Measurements from ENCODE around the gene SCGB1C2. TPM values are rescaled to one million over a fixed set of nuclear protein-coding genes. Genes with fewer than 3 reads are reported as not detected.

SCGB1C2 gene
- total RNA-seq, 1 donor: not detected

DNA sequence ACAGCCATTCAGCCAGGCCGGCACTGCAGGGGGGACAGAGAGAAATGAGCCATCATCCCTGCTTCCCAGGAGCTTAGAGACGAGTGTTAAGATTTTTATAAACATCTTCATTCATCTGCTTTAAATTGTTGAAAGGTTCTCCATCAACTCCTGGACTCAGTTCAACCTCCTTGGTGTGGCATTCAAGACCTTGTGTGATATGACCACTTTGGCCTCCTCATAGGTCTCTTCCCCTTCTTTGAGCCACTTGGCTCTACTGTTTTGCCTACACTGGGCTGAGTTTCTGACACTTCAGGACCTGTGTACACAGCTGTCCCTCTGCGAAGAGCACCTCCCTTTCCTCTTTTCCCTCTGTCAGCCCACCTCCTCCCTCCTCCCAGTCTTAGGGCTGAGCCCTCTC, 39.8 kb downstream of the SCGB1C2 start:
- Histone ChIP-seq H3K4me3 (ENCODE audit: low read length) (no peak overlapping the region), H3K9me3 (ENCODE audit: low read depth, low read length) (no peaks in the 10 kb centered on the region), H3K27me3 (ENCODE audit: insufficient read depth, low read length) (peaks cover 9% of the 10 kb centered on the region), H3K4me1 (ENCODE audit: insufficient read depth, low read length) (peaks cover 7% of the 10 kb centered on the region)

DNA sequence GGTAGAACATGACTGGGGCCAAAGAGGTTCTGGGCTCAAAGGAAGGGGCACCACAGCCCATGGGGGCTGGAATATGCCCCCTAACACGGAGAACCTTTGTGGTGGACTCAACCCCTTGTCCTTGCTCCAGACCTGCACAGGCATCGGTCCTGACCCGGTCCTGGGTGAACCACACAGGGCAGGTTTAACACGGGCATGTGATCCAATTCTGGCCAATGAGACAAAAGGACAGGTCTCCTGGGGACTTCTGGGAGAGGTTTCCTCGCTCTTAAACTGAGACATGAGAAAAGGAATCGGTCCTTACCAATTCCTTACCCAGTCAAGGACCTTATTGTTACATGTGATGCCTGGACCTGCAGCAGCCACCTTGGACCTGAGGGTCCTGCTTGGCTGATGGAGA, 40.4 kb downstream of the SCGB1C2 start:
- peaks cover 7% of the 10 kb centered on the region for H3K4me1 ChIP-seq (ENCODE audit: insufficient read depth, low read length)
- no peaks in the 10 kb centered on the region for H3K9me3 ChIP-seq (ENCODE audit: low read depth, low read length)
- peaks cover 11% of the 10 kb centered on the region for H3K27me3 ChIP-seq (ENCODE audit: insufficient read depth, low read length)
- H3K4me3 ChIP-seq (ENCODE audit: low read length): no peak overlapping the region

DNA sequence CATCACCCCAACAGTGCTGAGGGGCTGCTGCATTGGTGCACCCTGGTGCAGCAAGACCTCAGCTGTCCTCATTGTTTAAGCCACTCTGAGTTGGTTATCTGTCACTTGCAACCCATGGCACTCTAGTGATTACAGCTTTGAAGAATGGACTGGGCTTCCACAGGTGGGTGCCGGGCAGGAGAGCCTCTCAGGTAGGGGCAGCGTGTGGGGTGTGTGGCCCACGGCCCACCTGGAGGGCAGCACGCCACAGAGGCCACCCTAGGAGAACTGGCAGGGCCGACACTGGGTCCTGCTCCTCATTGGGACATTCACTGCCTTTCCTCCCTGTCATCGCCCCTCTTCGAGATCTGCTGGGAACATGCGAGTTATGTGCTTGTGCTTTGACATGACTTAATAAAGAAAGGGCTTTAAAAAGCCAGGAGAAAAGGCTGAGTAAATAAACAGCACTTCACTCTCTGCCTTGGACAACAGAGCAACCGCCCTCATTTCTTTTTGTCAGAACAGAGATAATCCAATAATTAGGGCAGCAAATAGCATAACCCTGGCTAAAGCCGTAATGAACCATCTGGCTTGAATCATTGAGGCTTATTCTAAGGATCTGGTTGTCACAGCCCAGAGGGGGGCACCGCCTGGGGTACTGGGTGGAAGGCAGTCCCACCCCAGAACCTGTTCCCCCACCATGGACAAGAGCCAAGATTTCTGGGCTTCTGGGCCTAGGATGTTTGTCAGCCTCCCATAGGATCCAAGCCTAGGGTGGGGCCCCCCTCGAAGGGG, 41.1 kb downstream of the SCGB1C2 start:
- Histone ChIP-seq H3K27me3 (ENCODE audit: insufficient read depth, low read length) (peaks cover 11% of the 10 kb centered on the region), H3K9me3 (ENCODE audit: low read depth, low read length) (no peaks in the 10 kb centered on the region), H3K4me3 (ENCODE audit: low read length) (no peak overlapping the region), H3K4me1 (ENCODE audit: insufficient read depth, low read length) (peaks cover 7% of the 10 kb centered on the region)

DNA sequence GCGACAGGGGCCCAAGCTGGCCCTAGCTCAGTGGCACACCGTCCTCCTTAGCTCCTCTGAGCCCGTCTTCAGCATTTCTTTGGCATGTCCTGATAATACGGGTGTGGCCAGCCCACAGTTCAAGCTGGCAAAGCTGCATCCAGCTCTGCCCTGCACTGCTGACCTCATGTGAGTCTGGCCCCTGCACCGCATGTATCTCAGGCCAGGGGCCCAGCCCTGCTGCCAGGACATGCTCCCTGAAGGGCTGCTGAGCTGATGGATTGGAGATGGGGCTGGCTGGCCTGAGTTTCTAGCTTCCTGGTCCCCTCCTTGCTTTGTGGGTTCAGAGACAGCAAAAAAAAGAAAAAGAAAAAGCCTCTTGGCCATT, 41.7 kb downstream of the SCGB1C2 start:
- H3K9me3 ChIP-seq (ENCODE audit: low read depth, low read length): no peaks in the 10 kb centered on the region
- peaks cover 7% of the 10 kb centered on the region for H3K4me1 ChIP-seq (ENCODE audit: insufficient read depth, low read length)
- H3K27me3 ChIP-seq (ENCODE audit: insufficient read depth, low read length): peaks cover 11% of the 10 kb centered on the region
- H3K4me3 ChIP-seq (ENCODE audit: low read length): no peak overlapping the region

DNA sequence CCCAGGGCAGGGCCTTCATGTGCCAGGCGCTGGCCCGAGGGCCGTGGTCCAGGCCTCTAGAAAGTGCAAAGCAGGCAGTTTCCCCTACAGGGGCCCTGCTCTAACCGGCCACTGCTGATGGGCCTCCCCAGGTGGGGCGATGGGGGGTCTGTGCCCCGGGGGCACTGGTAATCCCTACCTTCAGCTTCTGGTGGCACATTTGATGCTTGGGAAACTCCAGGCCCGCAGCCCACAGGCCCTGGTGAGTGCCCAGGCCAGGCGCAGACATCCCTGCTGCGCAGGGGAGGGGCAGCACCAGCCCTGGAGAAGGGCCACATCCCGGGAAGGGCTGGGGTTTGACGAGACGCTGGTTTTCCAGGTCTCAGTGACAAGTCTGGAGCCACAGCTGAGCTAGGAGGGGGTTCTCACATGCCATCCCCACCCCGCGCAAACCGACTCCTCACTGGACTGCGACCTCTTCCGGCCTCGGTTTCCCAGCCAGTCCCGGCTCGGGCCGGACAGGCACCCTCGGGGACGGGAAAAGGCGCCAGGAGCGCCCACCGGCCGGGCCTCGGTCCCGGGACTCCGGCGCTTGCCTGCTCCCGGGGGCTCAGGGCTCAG, 42.5 kb downstream of the SCGB1C2 start:
- Histone ChIP-seq H3K4me1 (ENCODE audit: insufficient read depth, low read length) (peaks cover 7% of the 10 kb centered on the region), H3K27me3 (ENCODE audit: insufficient read depth, low read length) (peaks cover 11% of the 10 kb centered on the region), H3K4me3 (ENCODE audit: low read length) (no peak overlapping the region), H3K9me3 (ENCODE audit: low read depth, low read length) (no peaks in the 10 kb centered on the region)

DNA sequence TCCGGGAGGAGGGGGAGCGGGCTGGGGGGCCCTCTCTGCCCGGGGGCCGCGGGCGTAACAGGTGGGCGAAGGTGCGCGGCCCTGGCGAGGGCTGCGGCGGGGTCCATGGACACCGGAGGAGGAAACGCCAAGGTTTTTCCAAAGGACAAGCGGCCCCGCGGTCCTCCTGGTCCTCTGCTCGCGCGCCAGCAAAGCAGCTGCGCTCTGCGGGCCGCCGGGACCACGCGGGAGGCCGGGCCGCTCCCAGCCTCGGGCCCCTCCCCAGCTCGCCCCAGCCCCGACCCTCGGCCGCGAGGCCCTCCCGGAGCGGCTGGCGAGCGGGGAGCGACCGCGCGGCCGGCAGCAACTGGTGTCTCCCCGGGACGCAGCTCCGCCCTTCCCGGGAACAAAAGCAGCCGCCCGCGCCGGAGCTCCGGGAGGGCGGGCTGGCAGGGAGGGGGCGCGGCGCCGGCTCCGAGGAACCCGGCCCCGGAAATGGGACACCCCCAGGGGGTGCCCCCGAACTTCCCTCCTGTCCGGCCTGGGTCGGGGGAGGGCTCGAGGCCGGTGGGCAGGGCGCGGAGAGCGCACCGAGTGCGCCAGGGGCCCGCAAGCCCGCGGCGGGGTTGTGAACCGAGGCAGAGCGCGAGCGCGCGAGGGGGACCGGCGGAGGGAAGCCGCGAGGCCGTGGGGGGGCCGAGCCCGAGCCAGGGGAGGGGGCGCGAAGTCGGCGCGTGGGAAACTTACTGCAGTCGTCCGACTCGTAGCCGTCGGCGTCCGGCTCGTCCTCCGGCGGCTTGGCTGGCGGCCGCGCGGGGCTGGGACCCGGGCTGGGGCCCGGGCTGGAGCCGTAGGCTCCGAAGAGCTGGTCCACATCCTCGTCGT, 43.2 kb downstream of the SCGB1C2 start:
- Histone ChIP-seq H3K4me3 (ENCODE audit: low read length) (no peak overlapping the region), H3K27me3 (ENCODE audit: insufficient read depth, low read length) (peaks cover 11% of the 10 kb centered on the region), H3K9me3 (ENCODE audit: low read depth, low read length) (no peaks in the 10 kb centered on the region), H3K4me1 (ENCODE audit: insufficient read depth, low read length) (peaks cover 7% of the 10 kb centered on the region)

DNA sequence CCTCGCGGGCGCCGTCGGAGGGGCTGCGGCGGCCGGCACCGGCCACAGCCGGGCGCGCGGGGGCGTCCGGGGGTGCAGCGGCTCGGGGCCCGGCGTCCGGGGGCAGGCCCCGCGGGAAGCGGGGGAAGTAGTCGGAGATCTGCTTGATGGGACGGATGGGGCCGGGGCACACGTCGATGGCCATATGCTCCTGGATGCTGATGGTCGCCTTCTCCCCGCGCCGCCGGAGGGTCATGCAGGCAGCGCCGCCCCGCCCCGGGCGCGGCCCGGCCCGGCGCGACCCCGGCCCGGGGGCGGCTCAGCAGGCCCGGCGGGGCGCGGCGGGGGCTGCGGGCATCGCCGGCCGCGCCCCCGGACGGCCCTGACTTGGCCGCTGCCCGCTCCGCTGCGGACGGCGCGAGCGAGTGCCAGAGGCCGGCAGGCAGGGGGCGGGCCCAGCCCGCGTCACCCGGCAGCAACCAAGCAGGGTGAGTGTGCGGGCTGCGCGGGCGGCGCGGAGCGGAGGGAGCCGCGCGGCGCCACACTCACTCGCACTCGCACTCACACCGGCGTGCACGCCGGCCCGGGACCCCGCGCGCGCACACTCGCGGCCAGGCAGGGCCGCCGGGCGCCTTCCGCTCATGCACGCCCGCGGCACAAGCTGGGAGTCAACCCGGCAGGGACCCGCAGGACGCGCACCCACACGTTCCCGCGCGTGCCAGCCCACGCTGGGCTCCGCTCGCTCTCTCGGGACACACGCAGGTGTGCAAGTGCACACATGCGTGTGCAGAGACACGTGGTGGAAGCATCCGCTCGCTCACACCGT, 44.1 kb downstream of the SCGB1C2 start, which contains the start of gene DOC2B:
Gene DOC2B (minus strand): TSS at position 406 of the 805 bp plus-strand sequence. CDS start 171 bp downstream, at position 235.
- Histone ChIP-seq H3K4me3 (ENCODE audit: low read length) (no peak within 1 kb of the TSS), H3K9me3 (ENCODE audit: low read depth, low read length) (no peaks in the 10 kb centered on the region), H3K27me3 (ENCODE audit: insufficient read depth, low read length) (peaks cover 11% of the 10 kb centered on the region), H3K4me1 (ENCODE audit: insufficient read depth, low read length) (peaks cover 7% of the 10 kb centered on the region)

DNA sequence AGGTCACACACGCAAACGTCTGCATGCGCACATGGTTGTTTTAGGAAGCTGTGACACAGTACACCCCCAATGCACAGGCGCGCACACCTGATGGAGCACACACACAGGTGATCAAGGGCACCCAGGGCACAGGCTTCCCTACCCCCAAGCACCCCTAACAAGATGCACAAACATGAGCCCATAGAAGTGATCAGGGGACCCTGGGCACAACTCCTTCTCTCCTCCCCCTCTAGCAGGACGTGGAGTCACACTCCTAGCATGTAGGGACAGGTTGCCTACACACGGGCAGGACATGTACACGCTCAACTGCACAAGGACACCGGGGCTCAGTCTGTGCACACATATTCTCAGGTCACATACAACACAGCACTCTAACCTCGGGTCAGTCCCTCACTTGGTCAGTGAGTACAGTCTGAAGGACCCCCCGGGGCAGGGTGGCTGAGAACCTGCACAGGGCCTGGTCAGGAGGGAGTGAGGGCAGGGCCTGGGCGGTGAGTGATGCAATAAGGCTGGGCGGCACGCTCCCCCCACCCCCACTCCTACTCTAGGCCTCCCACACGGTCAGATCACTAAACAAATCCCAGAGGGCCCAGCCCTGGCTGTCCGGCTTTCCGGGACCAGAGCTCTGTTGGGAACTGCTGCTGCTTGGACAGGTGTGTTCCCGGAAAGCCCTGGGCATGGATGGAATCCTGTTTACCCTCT, 44.8 kb downstream of the SCGB1C2 start:
- H3K4me3 ChIP-seq (ENCODE audit: low read length): no peak overlapping the region
- H3K9me3 ChIP-seq (ENCODE audit: low read depth, low read length): no peaks in the 10 kb centered on the region
- peaks cover 11% of the 10 kb centered on the region for H3K27me3 ChIP-seq (ENCODE audit: insufficient read depth, low read length)
- peaks cover 7% of the 10 kb centered on the region for H3K4me1 ChIP-seq (ENCODE audit: insufficient read depth, low read length)

DNA sequence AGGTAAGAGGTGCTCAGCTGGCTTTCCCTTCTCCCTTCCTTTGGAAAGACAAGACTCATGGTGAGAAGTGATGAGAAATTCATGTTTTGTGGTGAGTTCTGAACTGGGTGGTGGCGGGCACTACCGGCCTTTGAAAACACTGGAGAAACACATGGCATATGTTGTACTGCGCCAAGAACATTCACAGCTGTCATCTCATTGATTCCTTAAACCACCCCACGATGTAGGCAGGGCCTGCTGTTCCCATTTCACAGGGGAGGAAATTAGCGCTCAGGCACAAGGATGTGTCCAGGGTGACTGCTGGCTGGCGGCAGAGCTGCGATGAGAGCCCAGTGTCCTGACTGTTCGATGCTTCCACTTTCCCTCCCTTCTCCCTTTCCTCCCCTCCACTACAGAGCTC, 45.7 kb downstream of the SCGB1C2 start:
- Histone ChIP-seq H3K4me1 (ENCODE audit: insufficient read depth, low read length) (peaks cover 7% of the 10 kb centered on the region), H3K4me3 (ENCODE audit: low read length) (no peak overlapping the region), H3K27me3 (ENCODE audit: insufficient read depth, low read length) (peaks cover 11% of the 10 kb centered on the region), H3K9me3 (ENCODE audit: low read depth, low read length) (no peaks in the 10 kb centered on the region)

DNA sequence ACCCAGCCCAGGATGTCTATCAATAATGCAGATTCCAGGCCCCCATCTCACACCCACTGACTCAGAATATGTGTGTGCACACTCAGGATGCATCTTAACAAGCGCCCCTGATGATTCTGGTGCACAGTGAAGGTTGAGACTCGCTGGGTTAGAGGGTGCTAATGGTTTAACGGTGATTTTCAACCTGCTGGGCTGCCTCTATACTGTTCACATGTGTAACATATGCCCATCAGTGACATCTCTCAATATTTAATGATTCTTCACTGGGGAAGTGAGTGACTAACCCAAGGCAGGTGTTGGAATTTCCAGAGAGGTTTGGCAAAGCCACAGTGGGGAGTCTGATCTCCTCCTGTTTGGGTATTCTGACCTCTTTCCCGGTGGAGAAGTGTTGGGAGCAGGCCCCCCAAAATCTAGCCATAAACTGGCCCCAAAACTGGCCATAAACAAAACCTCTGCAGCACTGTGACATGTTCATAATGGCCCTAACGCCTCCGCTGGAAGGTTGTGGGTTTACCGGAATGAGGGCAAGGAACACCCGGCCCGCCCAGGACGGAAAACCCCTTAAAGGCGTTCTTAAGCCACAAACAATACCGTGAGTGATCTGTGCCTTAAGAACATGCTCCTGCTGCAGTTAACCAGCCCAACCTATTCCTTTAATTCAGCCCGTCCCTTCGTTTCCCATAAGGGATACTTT, 48.2 kb downstream of the SCGB1C2 start:
- Histone ChIP-seq H3K9me3 (ENCODE audit: low read depth, low read length) (no peaks in the 10 kb centered on the region), H3K4me3 (ENCODE audit: low read length) (no peak overlapping the region), H3K27me3 (ENCODE audit: insufficient read depth, low read length) (peaks cover 6% of the 10 kb centered on the region), H3K4me1 (ENCODE audit: insufficient read depth, low read length) (peaks cover 3% of the 10 kb centered on the region)

DNA sequence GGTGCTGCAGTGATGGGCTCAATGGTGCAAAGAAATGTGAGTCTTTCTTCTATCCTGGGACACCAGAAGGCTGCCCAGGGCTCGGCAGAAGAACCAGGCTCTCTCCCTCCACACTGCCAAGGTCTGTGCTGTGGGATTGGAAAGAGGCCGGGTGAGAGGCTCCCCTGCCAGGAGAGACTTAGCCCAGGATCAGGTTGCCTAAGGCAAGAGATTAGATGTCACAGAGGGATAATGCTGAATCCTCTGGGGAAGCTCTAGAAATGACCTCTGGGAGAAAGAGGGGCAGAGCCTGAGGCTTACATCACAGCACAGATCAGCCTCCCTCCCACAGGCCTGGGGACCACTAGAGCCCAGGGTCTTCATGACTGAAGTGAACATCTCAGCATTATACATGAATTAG, 49.8 kb downstream of the SCGB1C2 start:
- Histone ChIP-seq H3K27me3 (ENCODE audit: insufficient read depth, low read length) (peaks cover 2% of the 10 kb centered on the region), H3K4me3 (ENCODE audit: low read length) (no peak overlapping the region), H3K4me1 (ENCODE audit: insufficient read depth, low read length) (no peaks in the 10 kb centered on the region), H3K9me3 (ENCODE audit: low read depth, low read length) (no peaks in the 10 kb centered on the region)
